Measurements from ENCODE around the gene PLGLB1.
"Not testable (repeated sequence)": the region's sequence is repeated elsewhere in the genome, so short reads cannot be mapped to it uniquely, and the experiment has no call there.

Gene PLGLB1

DNA sequence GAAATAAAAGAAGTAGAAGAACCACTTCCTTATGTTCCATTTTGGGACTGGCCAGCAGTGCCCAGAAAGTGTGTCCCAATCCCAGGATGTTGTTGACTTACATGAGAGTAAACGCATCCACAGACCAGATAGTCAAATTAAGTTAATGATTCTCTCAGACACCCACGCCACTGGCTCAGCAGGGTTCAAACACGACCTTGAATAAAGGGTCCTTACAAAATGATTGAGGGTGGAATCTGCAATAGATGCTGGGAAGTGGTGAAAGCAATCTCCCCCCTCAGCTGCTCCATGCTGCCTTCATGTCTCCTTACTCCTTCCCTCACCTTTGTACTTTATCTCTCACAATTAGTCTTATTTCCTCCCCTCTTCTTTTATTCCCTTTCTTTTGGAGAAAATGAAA lies at the start of gene PLGLB1:
Gene PLGLB1, minus strand, starts transcription at position 101 of the 400 bp plus-strand sequence. Its CDS starts 61 bp downstream, at position 40.
- not testable (repeated sequence) for DNase-seq (ENCODE audit: low spot score)

DNA sequence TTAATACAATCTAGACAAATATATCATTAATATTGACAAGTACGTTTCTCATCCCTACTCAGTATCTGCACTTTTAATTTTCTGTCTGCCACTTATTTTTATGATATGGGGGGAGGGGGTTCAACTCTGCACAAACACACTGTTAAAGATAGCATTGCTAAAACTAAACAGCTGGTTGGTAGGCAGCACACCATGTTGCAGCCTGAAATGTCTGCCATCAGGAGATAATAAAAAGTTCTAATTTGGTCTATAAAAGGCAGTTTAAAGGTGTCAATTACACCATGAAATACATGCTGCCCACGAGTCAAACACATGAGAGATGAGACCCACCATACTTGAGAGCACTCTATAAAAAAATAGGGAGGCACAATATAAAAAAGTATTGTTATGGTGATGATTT lies 42.7 kb upstream of the PLGLB1 start:
- DNase-seq (ENCODE audit: low spot score), result not testable (repeated sequence)

- not testable (repeated sequence) for DNase-seq (ENCODE audit: low spot score)
These were observed 41.8 kb upstream of the PLGLB1 start for GRCh38 chr2:87063431-87063830.

DNA sequence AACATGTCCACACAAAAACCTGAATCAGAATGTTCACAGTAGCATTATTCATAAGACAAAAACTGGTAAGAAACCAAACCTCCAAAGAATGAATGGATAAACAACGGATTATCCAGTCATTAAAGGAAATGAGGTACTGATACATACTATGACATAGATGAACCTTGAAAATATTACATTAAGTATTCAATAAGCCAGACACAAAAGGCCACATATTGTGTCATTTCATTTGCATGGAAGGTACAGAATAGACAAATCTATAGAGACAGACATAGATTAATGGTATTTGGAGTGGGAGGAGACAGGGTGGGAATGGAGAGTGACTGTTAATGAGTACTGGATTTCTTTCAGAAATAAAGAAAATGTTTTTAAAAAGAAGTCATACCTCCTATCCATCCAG lies 39.9 kb upstream of the PLGLB1 start:
- DNase-seq (ENCODE audit: low spot score), result not testable (repeated sequence)

GRCh38 chr2:87057606-87058005 lies 36.0 kb upstream of the PLGLB1 start:
- DNase-seq (ENCODE audit: low spot score), result not testable (repeated sequence)

- not testable (repeated sequence) for DNase-seq (ENCODE audit: low spot score)
These were observed 35.2 kb upstream of the PLGLB1 start for GRCh38 chr2:87056843-87057242.

DNA sequence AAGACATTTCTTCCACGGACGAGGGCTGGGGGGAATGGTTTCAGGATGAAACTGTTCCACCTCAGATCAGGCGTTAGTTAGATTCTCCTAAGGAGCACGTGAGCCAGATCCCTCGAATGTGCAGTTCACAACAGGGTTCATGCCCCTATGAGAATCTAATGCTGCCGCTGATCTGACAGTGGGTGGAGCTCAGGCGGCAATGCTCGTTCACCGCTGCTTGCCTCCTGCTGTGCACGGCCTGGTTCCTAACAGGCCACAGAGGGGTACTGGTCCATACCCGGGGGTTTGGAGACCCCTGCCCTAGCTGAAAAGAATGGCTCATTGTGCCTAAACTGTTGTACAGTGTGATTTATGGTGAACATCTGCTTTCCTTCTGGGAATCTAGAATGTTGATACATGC lies 34.8 kb upstream of the PLGLB1 start:
- not testable (repeated sequence) for DNase-seq (ENCODE audit: low spot score)

DNA sequence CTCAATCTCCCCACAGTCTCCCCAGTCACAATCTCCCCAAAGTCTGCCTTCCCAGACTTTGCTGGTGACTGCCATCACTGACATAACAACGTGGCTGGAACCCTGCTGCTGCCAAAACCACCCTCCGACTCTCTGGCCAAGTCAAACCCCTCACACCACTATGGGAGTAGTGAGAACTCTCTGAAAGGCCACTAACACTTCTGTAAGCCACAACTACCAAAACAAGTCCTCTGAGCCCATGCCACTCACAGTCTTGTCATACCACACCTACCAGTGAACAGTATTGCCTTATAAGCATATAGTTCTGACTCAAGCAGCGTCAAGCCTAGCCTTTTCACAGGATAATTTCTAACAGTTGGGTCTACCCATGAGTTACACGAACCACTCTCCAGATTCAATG lies 32.7 kb upstream of the PLGLB1 start:
- DNase-seq (ENCODE audit: low spot score), result not testable (repeated sequence)

- DNase-seq (ENCODE audit: low spot score), result not testable (repeated sequence)
These were observed 19.8 kb upstream of the PLGLB1 start for GRCh38 chr2:87041321-87041978.

- DNase-seq (ENCODE audit: low spot score), result not testable (repeated sequence)
These were observed 7.0 kb upstream of the PLGLB1 start for GRCh38 chr2:87028607-87029006.

GRCh38 chr2:87026816-87027215 lies 5.2 kb upstream of the PLGLB1 start:
- DNase-seq (ENCODE audit: low spot score), result not testable (repeated sequence)

DNA sequence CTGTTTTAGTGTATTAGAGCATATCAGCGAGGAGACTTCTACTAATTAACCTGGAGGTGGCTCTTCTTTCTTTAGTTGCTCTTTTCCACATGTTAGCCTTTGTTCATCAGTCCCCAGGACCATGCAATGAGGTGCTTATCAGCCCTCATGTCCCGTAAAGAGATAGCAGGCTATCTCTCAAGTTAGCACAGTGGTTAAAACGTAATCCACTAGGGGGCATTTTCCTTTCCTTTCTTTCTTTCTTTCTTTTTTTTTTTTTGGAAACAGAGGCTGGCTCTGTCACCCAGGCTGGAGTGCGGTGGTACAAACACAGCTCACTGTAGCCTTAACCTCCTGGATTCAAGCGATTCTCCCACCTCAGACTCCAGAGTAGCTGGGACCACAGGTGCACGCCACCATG lies 4.3 kb upstream of the PLGLB1 start:
- DNase-seq (ENCODE audit: low spot score), result not testable (repeated sequence)

GRCh38 chr2:87023988-87024615 lies 2.5 kb upstream of the PLGLB1 start:
- not testable (repeated sequence) for DNase-seq (ENCODE audit: low spot score)

DNA sequence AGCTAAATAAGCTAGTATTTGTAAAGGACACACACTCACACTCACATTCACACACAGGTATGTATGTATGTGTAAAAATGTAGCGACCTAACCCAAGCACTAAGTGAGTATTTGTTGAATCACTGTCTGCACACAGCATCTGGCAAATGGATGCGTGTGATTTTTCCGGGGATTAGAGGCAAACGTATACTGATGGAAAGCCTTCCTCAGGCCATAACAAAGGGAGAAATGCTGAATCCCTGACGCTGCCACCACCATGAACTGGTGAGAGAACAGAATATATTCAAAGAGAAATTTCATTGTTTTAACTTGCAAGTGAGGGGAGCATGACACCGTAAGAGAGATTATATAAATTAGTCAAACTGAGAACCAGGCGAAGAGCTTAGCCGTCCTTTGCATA lies 601 bp downstream of the PLGLB1 start:
- DNase-seq (ENCODE audit: low spot score), result not testable (repeated sequence)

DNA sequence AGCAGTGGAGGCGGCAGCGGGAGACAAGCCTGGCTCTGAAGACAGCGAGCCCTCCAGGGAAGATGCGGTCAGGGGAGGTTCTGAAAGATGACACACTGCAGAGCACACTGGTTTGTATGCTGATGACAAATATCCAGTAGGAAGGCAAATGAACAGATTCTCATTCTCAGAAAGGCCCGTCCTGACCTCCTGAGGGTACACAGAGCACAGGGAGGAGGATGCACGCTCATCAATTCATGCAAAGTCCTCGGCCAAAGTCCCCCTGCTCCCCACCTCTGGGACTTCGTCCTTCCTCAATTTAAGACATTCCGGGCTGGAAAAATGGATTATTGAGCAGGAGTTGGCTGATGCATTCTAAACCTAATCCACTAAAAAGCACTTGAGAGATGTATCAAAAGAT lies 2.6 kb downstream of the PLGLB1 start:
- DNase-seq (ENCODE audit: low spot score), result not testable (repeated sequence)

DNA sequence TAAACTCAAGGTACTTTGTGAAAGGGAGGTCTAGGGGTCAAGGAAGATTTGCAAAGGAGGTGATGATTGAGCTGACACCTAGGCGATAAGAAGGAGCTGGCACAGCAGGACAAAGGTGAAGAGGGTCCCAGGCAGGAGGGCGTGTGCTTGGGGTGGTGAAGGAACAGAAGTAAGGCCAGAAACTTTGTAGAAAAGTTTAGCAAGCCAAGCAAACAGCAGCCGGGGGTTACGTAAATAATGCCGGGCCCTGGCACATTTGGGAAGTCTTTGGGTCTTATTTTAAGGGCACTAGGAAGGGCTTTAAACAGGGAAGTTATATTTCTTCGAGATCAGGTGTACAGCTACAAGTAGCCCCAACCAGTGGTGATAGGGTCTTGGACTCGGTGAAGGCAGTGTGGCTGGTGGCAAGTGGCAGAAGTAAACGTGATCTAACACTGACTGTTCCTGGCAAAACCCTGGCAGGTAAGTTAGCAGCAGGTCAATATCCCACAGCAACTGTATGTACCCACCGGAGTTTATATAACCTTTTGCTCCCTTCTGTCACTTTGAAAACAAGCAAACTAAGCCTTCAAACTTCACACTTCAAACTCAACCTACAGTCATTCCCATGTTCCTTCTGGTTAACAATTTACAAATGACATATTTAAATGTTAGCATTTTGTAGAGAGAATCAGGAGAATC lies 7.0 kb downstream of the PLGLB1 start:
- DNase-seq (ENCODE audit: low spot score), result not testable (repeated sequence)

DNA sequence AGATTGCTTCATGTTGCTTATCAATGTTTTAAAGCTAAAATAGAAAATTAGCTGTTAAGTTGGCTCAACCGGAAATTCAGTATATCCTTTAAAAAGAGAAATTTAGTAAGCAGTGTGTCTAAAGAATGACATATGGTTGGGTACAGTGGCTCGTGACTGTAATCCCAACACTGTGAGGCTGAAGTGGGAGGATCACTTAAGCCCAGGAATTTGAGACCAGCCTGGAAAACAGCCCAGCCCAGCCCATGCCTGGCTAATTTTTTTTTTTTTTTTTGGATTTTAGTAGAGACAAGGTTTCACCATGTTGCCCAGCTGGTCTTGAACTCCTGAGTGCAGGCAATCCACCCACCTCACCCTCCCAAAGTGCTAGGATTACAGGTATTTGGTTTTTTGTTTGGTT lies 17.2 kb downstream of the PLGLB1 start:
- not testable (repeated sequence) for DNase-seq (ENCODE audit: low spot score)

Data from iPS-NIHi11 (cell line).